Measurements from ENCODE around the gene TRDMT1.

- TF ChIP-seq EZH2 (IDR thresholded peaks at IDR 0.05; ENCODE audit: low read length, missing control alignments), result no peak
- TF ChIP-seq CTCF (conservative IDR thresholded peaks at IDR 0.05 in 1 of 2, IDR thresholded peaks at IDR 0.05 in 1 of 2; ENCODE audit: low read depth in 1 of 2, low read length in 2 of 2), result no peak
Measured at GRCh38 chr10:17134737-17135260, 66.7 kb downstream of the TRDMT1 start.
